SK-N-SH (cell line): ENCODE measurements around the gene STIM1.

Experiments
- CTCF ChIP-seq: fragments of 200-600 bp; sonication (generic); IDR thresholded peaks from 2 replicates; pipeline ENCODE4 v1.6.1; 2017; ENCODE audit warnings: antibody characterized with exemption, mild to moderate bottlenecking, moderate library complexity
- POLR2AphosphoS5 ChIP-seq: IDR thresholded peaks from 2 replicates; pipeline ENCODE4 v1.6.1; 2012; ENCODE audit warnings: low read depth, low read length
- RXRA ChIP-seq: IDR thresholded peaks from 2 replicates; pipeline ENCODE4 v1.4.0; 2012; ENCODE audit warnings: low read depth, mild to moderate bottlenecking, borderline replicate concordance
- TAF1 ChIP-seq: IDR thresholded peaks from 2 replicates; pipeline ENCODE4 v1.6.1; 2012; ENCODE audit warnings: low read depth, mild to moderate bottlenecking, low read length, moderate library complexity, borderline replicate concordance

- TF ChIP-seq TAF1 (no peak), CTCF (no peak), POLR2AphosphoS5 (no peak), RXRA (no peak)
Measured at GRCh38 chr11:4098026-4098621, 242.7 kb downstream of the STIM1 start.
